ENCODE results near the gene GRAMD1C. TPM values are rescaled to one million over a fixed set of nuclear protein-coding genes. Genes with fewer than 3 reads are reported as not detected.
A peak's percentile ranks its signal among the peaks of the same experiment; 100 is the strongest.

The GRAMD1C gene
- total RNA-seq, 2 donors from 2014 or later, result 1.6 to 5.1 TPM

DNA sequence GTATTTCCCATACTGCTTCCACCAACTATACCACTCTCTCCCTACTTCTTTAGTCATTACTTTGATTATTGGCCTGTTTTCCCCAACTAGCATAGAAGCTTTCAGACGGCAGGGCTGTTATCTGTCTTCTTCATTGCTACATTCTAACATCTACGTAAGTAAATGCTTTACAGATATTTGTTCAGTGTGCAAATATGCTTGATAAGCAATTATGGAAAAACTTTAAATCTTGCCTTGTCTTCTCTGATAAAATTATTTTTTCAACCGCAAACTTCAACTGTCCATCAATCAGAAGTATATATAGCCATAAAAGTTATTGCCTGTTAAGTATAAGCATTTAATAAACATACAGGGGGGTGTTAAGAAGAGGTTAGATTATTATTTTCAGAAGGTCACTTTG, 145.0 kb downstream of the GRAMD1C start:
- Histone ChIP-seq H3K9ac (ENCODE audit: extremely low read depth, low read length, poor library complexity, severe bottlenecking) (no peak overlapping the region), H3K27ac (ENCODE audit: low read depth, low read length) (no peak overlapping the region), H3K4me3 (ENCODE audit: low read length) (no peak overlapping the region), H3K36me3 (ENCODE audit: control insufficient read depth, insufficient read depth, low read length) (no peaks in the 10 kb centered on the region), H3K9me3 (ENCODE audit: control insufficient read depth, low read length) (peaks cover 5% of the 10 kb centered on the region), H3K27me3 (ENCODE audit: control insufficient read depth, insufficient read depth, low read length, poor library complexity, severe bottlenecking) (no peaks in the 10 kb centered on the region), H3K4me1 (ENCODE audit: control insufficient read depth, insufficient read depth, low read length) (peaks cover 4% of the 10 kb centered on the region)
- Mint-ChIP-seq H3K4me1 (peaks cover 5% of the 10 kb centered on the region), H3K4me3 (no peak overlapping the region), H3K9me3 (no peaks in the 10 kb centered on the region), H3K27me3 (ENCODE audit: insufficient read depth) (no peaks in the 10 kb centered on the region), H3K36me3 (ENCODE audit: low read depth) (peaks cover 2% of the 10 kb centered on the region), H3K27ac (no peak overlapping the region)
- WGBS, 2 experiments (ENCODE audit: insufficient coverage in 1 of 2, insufficient read length in 1 of 2), result 90 to 100% methylated on average over 1 to 3 of the region's 3 CpGs
- no peak for DNase-seq
- TF ChIP-seq, protein P1, sequence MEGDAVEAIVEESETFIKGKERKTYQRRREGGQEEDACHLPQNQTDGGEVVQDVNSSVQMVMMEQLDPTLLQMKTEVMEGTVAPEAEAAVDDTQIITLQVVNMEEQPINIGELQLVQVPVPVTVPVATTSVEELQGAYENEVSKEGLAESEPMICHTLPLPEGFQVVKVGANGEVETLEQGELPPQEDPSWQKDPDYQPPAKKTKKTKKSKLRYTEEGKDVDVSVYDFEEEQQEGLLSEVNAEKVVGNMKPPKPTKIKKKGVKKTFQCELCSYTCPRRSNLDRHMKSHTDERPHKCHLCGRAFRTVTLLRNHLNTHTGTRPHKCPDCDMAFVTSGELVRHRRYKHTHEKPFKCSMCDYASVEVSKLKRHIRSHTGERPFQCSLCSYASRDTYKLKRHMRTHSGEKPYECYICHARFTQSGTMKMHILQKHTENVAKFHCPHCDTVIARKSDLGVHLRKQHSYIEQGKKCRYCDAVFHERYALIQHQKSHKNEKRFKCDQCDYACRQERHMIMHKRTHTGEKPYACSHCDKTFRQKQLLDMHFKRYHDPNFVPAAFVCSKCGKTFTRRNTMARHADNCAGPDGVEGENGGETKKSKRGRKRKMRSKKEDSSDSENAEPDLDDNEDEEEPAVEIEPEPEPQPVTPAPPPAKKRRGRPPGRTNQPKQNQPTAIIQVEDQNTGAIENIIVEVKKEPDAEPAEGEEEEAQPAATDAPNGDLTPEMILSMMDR (conservative IDR thresholded peaks at IDR 0.05), result no peak

DNA sequence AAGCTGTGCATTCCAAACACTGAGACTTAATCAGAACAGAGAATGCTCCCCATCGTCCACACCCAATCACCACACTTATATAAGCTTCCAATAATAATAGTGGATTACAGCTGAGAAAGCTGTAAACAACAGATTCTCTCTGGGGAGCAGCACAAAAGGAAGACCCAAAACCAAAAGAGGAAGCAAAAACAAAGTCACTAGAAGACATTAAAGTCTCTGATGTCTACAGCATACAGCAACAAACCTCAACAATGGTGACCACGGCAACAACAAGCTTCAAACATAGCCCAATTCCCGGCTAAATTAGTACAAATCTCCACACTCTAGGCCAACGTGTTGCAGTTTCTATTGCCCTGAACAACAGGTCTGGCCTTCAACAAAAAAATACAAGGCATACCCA, 147.0 kb downstream of the GRAMD1C start:
- Mint-ChIP-seq H3K27ac (no peak overlapping the region), H3K4me1 (peaks cover 5% of the 10 kb centered on the region), H3K27me3 (ENCODE audit: insufficient read depth) (no peaks in the 10 kb centered on the region), H3K4me3 (no peak overlapping the region), H3K9me3 (no peaks in the 10 kb centered on the region), H3K36me3 (ENCODE audit: low read depth) (peaks cover 5% of the 10 kb centered on the region)
- Histone ChIP-seq H3K4me1 (ENCODE audit: control insufficient read depth, insufficient read depth, low read length) (peaks cover 4% of the 10 kb centered on the region), H3K27me3 (ENCODE audit: control insufficient read depth, insufficient read depth, low read length, poor library complexity, severe bottlenecking) (no peaks in the 10 kb centered on the region), H3K27ac (ENCODE audit: low read depth, low read length) (peak overlapping the region; percentile 40), H3K9me3 (ENCODE audit: control insufficient read depth, low read length) (peaks cover 5% of the 10 kb centered on the region), H3K36me3 (ENCODE audit: control insufficient read depth, insufficient read depth, low read length) (no peaks in the 10 kb centered on the region), H3K9ac (ENCODE audit: extremely low read depth, low read length, poor library complexity, severe bottlenecking) (no peak overlapping the region), H3K4me3 (ENCODE audit: low read length) (no peak overlapping the region)
- no peak for DNase-seq
- TF ChIP-seq, protein P1 (conservative IDR thresholded peaks at IDR 0.05), result no peak
- 89% methylated on average over 4 of the region's 4 CpGs; no CpG with 5 or more reads in 1 of the 2 experiments for WGBS, 2 experiments (ENCODE audit: insufficient coverage in 1 of 2, insufficient read length in 1 of 2)

Other genes starting within 250 kb of the GRAMD1C start
- 10 to 100 TPM; 15.5 to 17.6 TPM for gene USF3, start 142.1 kb upstream of the GRAMD1C start, total RNA-seq
- 100 to 1,000 TPM; 137 to 150 TPM for gene NAA50, start 92.5 kb upstream of the GRAMD1C start, total RNA-seq
- gene ATP6V1A, start 91.8 kb upstream of the GRAMD1C start, total RNA-seq, result 10 to 100 TPM; 58.4 to 63.4 TPM
- 10 to 100 TPM; 14.6 to 15.9 TPM for gene ZDHHC23, start 109.2 kb downstream of the GRAMD1C start, total RNA-seq
- 1 to 10 TPM; 4.4 to 6.1 TPM for gene CCDC191, start 217.7 kb downstream of the GRAMD1C start, total RNA-seq
- 10 to 100 TPM; 33.0 to 37.7 TPM for gene QTRT2, start 217.9 kb downstream of the GRAMD1C start, total RNA-seq

All from endodermal cell (in vitro differentiated cells).